ENCODE data around the gene XRN2. TPM values are rescaled to one million over a fixed set of nuclear protein-coding genes. Genes with fewer than 3 reads are reported as not detected.

XRN2 gene
- total and polyA plus RNA-seq, 8 donors: 12.5 to 66.8 (median 27.7) TPM

DNA sequence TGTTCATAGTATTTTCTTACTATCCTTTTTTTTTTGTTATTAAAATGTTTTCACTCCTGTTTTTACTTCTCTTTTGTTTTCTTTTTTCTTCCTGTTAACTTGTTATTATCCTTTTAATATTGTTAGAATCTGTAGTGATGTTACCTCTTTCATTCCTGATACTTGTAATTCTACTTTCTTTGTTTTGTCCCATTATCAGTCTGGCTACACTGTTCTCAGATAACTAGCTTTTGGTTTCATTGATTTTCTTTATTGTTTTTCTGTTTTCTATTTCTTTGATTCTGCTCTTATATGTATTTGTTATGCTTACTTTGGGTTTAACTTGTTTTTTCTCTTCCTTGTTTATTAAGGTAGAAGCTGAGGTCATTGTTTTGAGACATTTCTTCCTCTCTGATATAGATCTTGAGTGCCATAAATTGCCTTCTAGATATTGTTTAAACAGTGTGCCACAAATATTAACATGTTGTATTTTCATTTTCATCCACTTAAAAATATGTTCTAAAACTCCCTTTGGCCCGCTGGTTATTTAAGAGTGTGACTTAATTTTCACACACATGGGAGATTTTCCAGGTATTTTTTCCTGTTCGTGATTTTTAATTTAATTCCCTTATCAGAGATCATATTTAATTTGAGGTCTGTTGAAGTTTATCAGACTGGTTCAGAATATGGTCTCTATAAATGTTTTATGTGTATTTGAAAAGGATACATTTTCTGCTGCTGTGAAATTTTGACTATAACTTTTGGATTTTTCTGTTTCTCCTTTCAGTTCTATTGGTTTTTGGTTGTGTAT, 6.7 kb downstream of the XRN2 start:
- H3K4me1 ChIP-seq: peaks cover 6 to 72% (median 39%) of the 10 kb centered on the region in 4 donors
- H3K27me3 ChIP-seq: no peaks in the 10 kb centered on the region
- 31 to 58% (median 42%) methylated on average over 2 of the region's 2 CpGs for WGBS, 5 donors
- H3K9me3 ChIP-seq: no peaks in the 10 kb centered on the region
- DNase-seq: no peak
- TF ChIP-seq POLR2A (IDR thresholded peaks at IDR 0.05) (no peak), POLR2AphosphoS5 (IDR thresholded peaks at IDR 0.05) (no peak), EP300 (IDR thresholded peaks at IDR 0.05) (no peak)
- TF ChIP-seq, protein P1, sequence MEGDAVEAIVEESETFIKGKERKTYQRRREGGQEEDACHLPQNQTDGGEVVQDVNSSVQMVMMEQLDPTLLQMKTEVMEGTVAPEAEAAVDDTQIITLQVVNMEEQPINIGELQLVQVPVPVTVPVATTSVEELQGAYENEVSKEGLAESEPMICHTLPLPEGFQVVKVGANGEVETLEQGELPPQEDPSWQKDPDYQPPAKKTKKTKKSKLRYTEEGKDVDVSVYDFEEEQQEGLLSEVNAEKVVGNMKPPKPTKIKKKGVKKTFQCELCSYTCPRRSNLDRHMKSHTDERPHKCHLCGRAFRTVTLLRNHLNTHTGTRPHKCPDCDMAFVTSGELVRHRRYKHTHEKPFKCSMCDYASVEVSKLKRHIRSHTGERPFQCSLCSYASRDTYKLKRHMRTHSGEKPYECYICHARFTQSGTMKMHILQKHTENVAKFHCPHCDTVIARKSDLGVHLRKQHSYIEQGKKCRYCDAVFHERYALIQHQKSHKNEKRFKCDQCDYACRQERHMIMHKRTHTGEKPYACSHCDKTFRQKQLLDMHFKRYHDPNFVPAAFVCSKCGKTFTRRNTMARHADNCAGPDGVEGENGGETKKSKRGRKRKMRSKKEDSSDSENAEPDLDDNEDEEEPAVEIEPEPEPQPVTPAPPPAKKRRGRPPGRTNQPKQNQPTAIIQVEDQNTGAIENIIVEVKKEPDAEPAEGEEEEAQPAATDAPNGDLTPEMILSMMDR (IDR thresholded peaks at IDR 0.05): no peak
- H3K4me3 ChIP-seq: no peak overlapping the region
- intact Hi-C loops (cut with DNase I; ENCODE audit: low total_unique reads): no loop called here
- peaks cover 0 to 7% (median 2%) of the 10 kb centered on the region in 4 donors for H3K36me3 ChIP-seq
- H3K27ac ChIP-seq: no peak overlapping the region

DNA sequence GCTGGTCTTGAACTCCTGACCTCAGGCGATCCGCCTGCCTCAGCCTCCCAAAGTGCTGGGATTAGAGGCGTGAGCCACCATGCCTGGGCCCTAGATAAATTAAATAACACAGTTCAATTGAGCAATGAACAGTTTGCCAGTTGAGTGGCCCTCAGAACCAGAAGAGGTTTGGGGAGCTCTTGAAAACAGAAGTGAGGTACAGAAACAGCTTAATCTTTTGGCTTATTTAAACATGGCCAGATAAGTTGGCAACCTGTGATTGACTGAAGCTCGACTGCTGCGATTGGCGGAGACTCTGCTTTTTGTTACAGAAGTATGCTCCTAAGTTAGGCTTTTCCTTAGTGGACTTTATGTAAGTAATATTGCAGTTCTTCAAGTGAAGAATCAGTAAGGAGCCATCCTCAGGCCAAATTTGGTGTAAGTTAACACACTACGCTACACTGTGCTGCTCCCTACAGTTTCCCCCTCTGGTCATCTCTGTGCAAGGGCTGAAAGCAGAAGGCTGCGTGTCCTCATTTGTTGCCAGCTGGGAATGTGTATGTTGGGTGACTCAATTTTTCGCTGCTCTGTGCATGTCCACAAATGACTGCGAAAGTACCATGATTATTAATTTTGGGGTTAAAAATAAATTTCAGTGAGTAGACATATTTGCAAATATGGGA, 9.8 kb downstream of the XRN2 start:
- 73 to 88% (median 82%) methylated on average over 10 of the region's 10 CpGs for WGBS, 5 donors
- no peak overlapping the region for H3K4me3 ChIP-seq

DNA sequence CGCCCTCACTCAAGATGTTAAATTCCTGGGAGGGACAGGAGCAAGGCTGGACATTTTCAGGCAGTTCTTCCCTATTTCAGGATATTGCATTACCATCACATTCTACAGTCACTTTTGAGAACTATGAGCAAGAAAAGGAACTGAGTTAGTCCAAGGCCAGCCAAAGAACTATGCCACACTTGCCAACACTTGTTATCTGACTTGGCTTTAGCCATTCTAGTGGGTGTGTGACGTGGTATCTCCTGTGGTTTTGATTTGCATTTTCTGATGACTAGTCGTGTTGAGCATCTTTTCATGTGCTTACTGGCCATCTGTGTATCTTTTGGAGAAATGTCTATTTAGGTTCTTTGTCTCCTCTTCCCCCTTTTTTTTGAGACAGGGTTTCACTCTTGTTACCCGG, 12.0 kb downstream of the XRN2 start:
- TF ChIP-seq, protein P1 (IDR thresholded peaks at IDR 0.05): no peak
- TF ChIP-seq EP300 (IDR thresholded peaks at IDR 0.05): no peak
- H3K4me1 ChIP-seq: peaks cover 0 to 80% (median 38%) of the 10 kb centered on the region in 4 donors
- H3K27me3 ChIP-seq: no peaks in the 10 kb centered on the region
- no peak for DNase-seq
- H3K9me3 ChIP-seq: peaks cover 0 to 6% (median 1%) of the 10 kb centered on the region in 4 donors
- H3K27ac ChIP-seq: no peak overlapping the region
- 58 to 74% (median 62%) methylated on average over 4 of the region's 4 CpGs for WGBS, 5 donors
- H3K4me3 ChIP-seq: no peak overlapping the region
- intact Hi-C loops (cut with DNase I; ENCODE audit: low total_unique reads): no loop called here
- no peaks in the 10 kb centered on the region for H3K36me3 ChIP-seq

More for the DNA sequence above, 9.8 kb downstream of the XRN2 start:
- H3K4me1 ChIP-seq: peaks cover 4 to 90% (median 43%) of the 10 kb centered on the region in 4 donors
- H3K27ac ChIP-seq: no peak overlapping the region
- DNase-seq: no peak
- TF ChIP-seq POLR2AphosphoS5 (IDR thresholded peaks at IDR 0.05) (no peak), POLR2A (IDR thresholded peaks at IDR 0.05) (no peak), EP300 (IDR thresholded peaks at IDR 0.05) (no peak)
- TF ChIP-seq, protein P1 (IDR thresholded peaks at IDR 0.05): no peak
- no peaks in the 10 kb centered on the region for H3K9me3 ChIP-seq
- H3K27me3 ChIP-seq: no peaks in the 10 kb centered on the region
- H3K36me3 ChIP-seq: peaks cover 0 to 7% (median 2%) of the 10 kb centered on the region in 4 donors
- intact Hi-C loops (cut with DNase I; ENCODE audit: low total_unique reads): no loop called here

DNA sequence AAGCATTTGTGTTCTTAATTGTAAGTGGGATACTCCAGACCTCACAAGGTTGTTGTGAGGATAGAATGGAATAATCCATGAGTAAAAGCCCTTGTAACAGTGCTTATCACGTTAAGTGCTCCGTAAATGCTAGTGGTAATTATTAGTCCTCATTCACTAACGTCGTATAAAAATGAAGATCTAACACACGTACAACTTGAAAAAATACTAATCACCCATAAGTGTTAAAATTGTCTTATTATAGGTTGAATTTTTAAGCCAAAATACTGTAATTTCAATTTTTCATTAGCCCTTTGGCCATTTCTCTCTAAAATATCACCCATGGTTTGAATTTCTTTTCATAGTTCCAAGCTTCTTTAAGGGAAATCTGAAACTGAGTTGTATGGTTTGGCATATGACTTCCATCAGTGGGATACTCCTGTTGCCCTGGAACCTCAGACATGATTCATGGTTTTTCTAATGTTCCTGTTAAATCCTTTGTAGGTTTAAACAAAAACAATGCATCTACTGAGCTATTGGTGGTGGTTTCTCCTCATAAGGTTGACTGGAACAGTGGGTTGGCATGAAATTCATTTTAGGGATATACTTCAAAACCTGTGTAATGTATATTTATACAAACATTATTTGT, 19.1 kb downstream of the XRN2 start:
- Histone ChIP-seq H3K4me1 (peaks cover 19 to 67% (median 39%) of the 10 kb centered on the region in 4 donors), H3K36me3 (no peaks in the 10 kb centered on the region), H3K9me3 (peaks cover 0 to 30% (median 2%) of the 10 kb centered on the region in 4 donors), H3K4me3 (no peak overlapping the region), H3K27ac (no peak overlapping the region), H3K27me3 (no peaks in the 10 kb centered on the region)
- WGBS, 5 donors: 78 to 98% (median 97%) methylated on average over 5 of the region's 5 CpGs
- TF ChIP-seq, protein P1 (IDR thresholded peaks at IDR 0.05): no peak
- no peak for TF ChIP-seq POLR2A (IDR thresholded peaks at IDR 0.05)
- TF ChIP-seq POLR2AphosphoS5 (IDR thresholded peaks at IDR 0.05): no peak
- no peak for TF ChIP-seq EP300 (IDR thresholded peaks at IDR 0.05)
- DNase-seq: no peak
- intact Hi-C loops (cut with DNase I; ENCODE audit: low total_unique reads): no loop called here

Measured in stomach (tissue), 9 donors.